Measurements from ENCODE around the gene ZHX3. TPM values are rescaled to one million over a fixed set of nuclear protein-coding genes. Genes with fewer than 3 reads are reported as not detected.
A peak's percentile ranks its signal among the peaks of the same experiment; 100 is the strongest.

The ZHX3 gene
- total RNA-seq, 3 donors from 2014 or later, result 6.9 to 11.9 (median 9.9) TPM

GRCh38 chr20:41347523-41348429 lies 30.2 kb upstream of the ZHX3 start:
- Mint-ChIP-seq H3K4me1 (ENCODE audit: low read depth) (no peaks in the 10 kb centered on the region), H3K4me3 (no peak overlapping the region), H3K27me3 (ENCODE audit: low read depth) (no peaks in the 10 kb centered on the region), H3K36me3 (ENCODE audit: insufficient read depth) (no peaks in the 10 kb centered on the region), H3K9me3 (no peaks in the 10 kb centered on the region)
- ATAC-seq (no peak), DNase-seq (no peak)

- Mint-ChIP-seq H3K4me3 (no peak overlapping the region), H3K9me3 (no peaks in the 10 kb centered on the region), H3K36me3 (ENCODE audit: insufficient read depth) (no peaks in the 10 kb centered on the region), H3K4me1 (ENCODE audit: low read depth) (no peaks in the 10 kb centered on the region), H3K27me3 (ENCODE audit: low read depth) (no peaks in the 10 kb centered on the region)
- ATAC-seq (no peak), DNase-seq (no peak)
Measured at GRCh38 chr20:41345729-41346067, 28.2 kb upstream of the ZHX3 start.

- no peak for ATAC-seq
- no peak for DNase-seq
- H3K9me3 Mint-ChIP-seq, result no peaks in the 10 kb centered on the region
- peaks cover 4% of the 10 kb centered on the region for H3K4me1 Mint-ChIP-seq (ENCODE audit: low read depth)
- H3K27me3 Mint-ChIP-seq (ENCODE audit: low read depth), result no peaks in the 10 kb centered on the region
- no peaks in the 10 kb centered on the region for H3K36me3 Mint-ChIP-seq (ENCODE audit: insufficient read depth)
- no peak overlapping the region for H3K4me3 Mint-ChIP-seq
Measured at GRCh38 chr20:41344938-41345728, 27.6 kb upstream of the ZHX3 start.

- no peak overlapping the region for H3K4me3 Mint-ChIP-seq
- no peaks in the 10 kb centered on the region for H3K9me3 Mint-ChIP-seq
- peaks cover 3% of the 10 kb centered on the region for H3K27me3 Mint-ChIP-seq (ENCODE audit: low read depth)
- H3K36me3 Mint-ChIP-seq (ENCODE audit: insufficient read depth), result no peaks in the 10 kb centered on the region
- peaks cover 9% of the 10 kb centered on the region for H3K4me1 Mint-ChIP-seq (ENCODE audit: low read depth)
- DNase-seq, result no peak
- no peak for ATAC-seq
Measured at GRCh38 chr20:41344477-41344876, 26.9 kb upstream of the ZHX3 start.

GRCh38 chr20:41342474-41343464 lies 25.2 kb upstream of the ZHX3 start:
- Mint-ChIP-seq H3K27me3 (ENCODE audit: low read depth) (peaks cover 4% of the 10 kb centered on the region), H3K4me1 (ENCODE audit: low read depth) (peaks cover 9% of the 10 kb centered on the region), H3K36me3 (ENCODE audit: insufficient read depth) (no peaks in the 10 kb centered on the region), H3K4me3 (no peak overlapping the region), H3K9me3 (no peaks in the 10 kb centered on the region)
- no peak for ATAC-seq
- no peak for DNase-seq

GRCh38 chr20:41340327-41341055 lies 23.0 kb upstream of the ZHX3 start, which contains the start of gene LPIN3:
TSS of gene LPIN3 (plus strand) at chr20:41340821. CDS start at chr20:41345804, 4,983 bp downstream.
- H3K27me3 Mint-ChIP-seq (ENCODE audit: low read depth), result peaks cover 4% of the 10 kb centered on the region
- DNase-seq, result peak; percentile 40
- H3K9me3 Mint-ChIP-seq, result no peaks in the 10 kb centered on the region
- H3K4me1 Mint-ChIP-seq (ENCODE audit: low read depth), result peaks cover 9% of the 10 kb centered on the region
- H3K4me3 Mint-ChIP-seq, result peak within 1 kb of the TSS; percentile 73
- no peaks in the 10 kb centered on the region for H3K36me3 Mint-ChIP-seq (ENCODE audit: insufficient read depth)
- ATAC-seq, result peak; percentile 74 to 76

GRCh38 chr20:41339957-41340326 lies 22.4 kb upstream of the ZHX3 start:
- Mint-ChIP-seq H3K27me3 (ENCODE audit: low read depth) (peaks cover 4% of the 10 kb centered on the region), H3K4me3 (peak overlapping the region; percentile 73), H3K9me3 (no peaks in the 10 kb centered on the region), H3K4me1 (ENCODE audit: low read depth) (peaks cover 9% of the 10 kb centered on the region), H3K36me3 (ENCODE audit: insufficient read depth) (no peaks in the 10 kb centered on the region)
- ATAC-seq (peak; percentile 93), DNase-seq (peak; percentile 86)

GRCh38 chr20:41336711-41337492 lies 19.4 kb upstream of the ZHX3 start:
- no peak for DNase-seq
- H3K36me3 Mint-ChIP-seq (ENCODE audit: insufficient read depth), result no peaks in the 10 kb centered on the region
- no peak overlapping the region for H3K4me3 Mint-ChIP-seq
- no peaks in the 10 kb centered on the region for H3K9me3 Mint-ChIP-seq
- no peak for ATAC-seq
- peaks cover 4% of the 10 kb centered on the region for H3K27me3 Mint-ChIP-seq (ENCODE audit: low read depth)
- peaks cover 9% of the 10 kb centered on the region for H3K4me1 Mint-ChIP-seq (ENCODE audit: low read depth)

- Mint-ChIP-seq H3K9me3 (no peaks in the 10 kb centered on the region), H3K4me1 (ENCODE audit: low read depth) (peaks cover 9% of the 10 kb centered on the region), H3K36me3 (ENCODE audit: insufficient read depth) (no peaks in the 10 kb centered on the region), H3K4me3 (no peak overlapping the region), H3K27me3 (ENCODE audit: low read depth) (peaks cover 4% of the 10 kb centered on the region)
- DNase-seq (no peak), ATAC-seq (no peak)
Measured at GRCh38 chr20:41335591-41335990, 18.1 kb upstream of the ZHX3 start.

GRCh38 chr20:41334443-41335421 lies 17.2 kb upstream of the ZHX3 start:
- H3K4me3 Mint-ChIP-seq, result no peak overlapping the region

GRCh38 chr20:41334036-41334435 lies 16.5 kb upstream of the ZHX3 start:
- no peaks in the 10 kb centered on the region for H3K36me3 Mint-ChIP-seq (ENCODE audit: insufficient read depth)
- ATAC-seq, result no peak
- no peak for DNase-seq
- H3K4me1 Mint-ChIP-seq (ENCODE audit: low read depth), result peaks cover 10% of the 10 kb centered on the region
- no peak overlapping the region for H3K4me3 Mint-ChIP-seq
- H3K9me3 Mint-ChIP-seq, result no peaks in the 10 kb centered on the region
- no peaks in the 10 kb centered on the region for H3K27me3 Mint-ChIP-seq (ENCODE audit: low read depth)

More at GRCh38 chr20:41334443-41335421, 17.2 kb upstream of the ZHX3 start:
- no peaks in the 10 kb centered on the region for H3K36me3 Mint-ChIP-seq (ENCODE audit: insufficient read depth)
- peaks cover 3% of the 10 kb centered on the region for H3K27me3 Mint-ChIP-seq (ENCODE audit: low read depth)
- H3K9me3 Mint-ChIP-seq, result no peaks in the 10 kb centered on the region
- DNase-seq (no peak), ATAC-seq (no peak)
- peaks cover 4% of the 10 kb centered on the region for H3K4me1 Mint-ChIP-seq (ENCODE audit: low read depth)

- H3K9me3 Mint-ChIP-seq, result no peaks in the 10 kb centered on the region
- H3K4me1 Mint-ChIP-seq (ENCODE audit: low read depth), result peaks cover 10% of the 10 kb centered on the region
- no peaks in the 10 kb centered on the region for H3K36me3 Mint-ChIP-seq (ENCODE audit: insufficient read depth)
- H3K4me3 Mint-ChIP-seq, result no peak overlapping the region
- no peak for ATAC-seq
- no peaks in the 10 kb centered on the region for H3K27me3 Mint-ChIP-seq (ENCODE audit: low read depth)
- no peak for DNase-seq
Measured at GRCh38 chr20:41331731-41332130, 14.2 kb upstream of the ZHX3 start.
